Posterior vena cava (tissue), 2 donors: ENCODE results near the gene SLC36A3. TPM values are rescaled to one million over a fixed set of nuclear protein-coding genes. Genes with fewer than 3 reads are reported as not detected.
"Not testable (repeated sequence)": the region's sequence is repeated elsewhere in the genome, so short reads cannot be mapped to it uniquely, and the experiment has no call there.

Experiments
- DNase-seq: peaks from one replicate; pipeline ENCODE4 v3.0.0-alpha.2; 2020; ENCODE audit warnings: low spot score
- intact Hi-C, 2 donors: fragments of 100-400 bp; cut with DNase I; formaldehyde crosslinking; loops; one replicate each; pipeline versions ENCODE4 v1.14.1 to v1.14.2; 2022 to 2023
- total RNA-seq, 2 donors: library from RNA; stranded (reverse); fragmentation: NEBNext Ultra II Directional; extraction: Animal tissue kit (Norgen Biotek cat#: 25700); gene quantifications; one replicate each; pipeline ENCODE4 v1.2.1, GENCODE V29; 2021
- donor health status: DM: yes; HTN: yes; CAD: no.
- donor health status: DM: yes; HTN: yes; CAD: no.

The SLC36A3 gene
- total RNA-seq, 2 donors from 2014 or later = not detected

DNA sequence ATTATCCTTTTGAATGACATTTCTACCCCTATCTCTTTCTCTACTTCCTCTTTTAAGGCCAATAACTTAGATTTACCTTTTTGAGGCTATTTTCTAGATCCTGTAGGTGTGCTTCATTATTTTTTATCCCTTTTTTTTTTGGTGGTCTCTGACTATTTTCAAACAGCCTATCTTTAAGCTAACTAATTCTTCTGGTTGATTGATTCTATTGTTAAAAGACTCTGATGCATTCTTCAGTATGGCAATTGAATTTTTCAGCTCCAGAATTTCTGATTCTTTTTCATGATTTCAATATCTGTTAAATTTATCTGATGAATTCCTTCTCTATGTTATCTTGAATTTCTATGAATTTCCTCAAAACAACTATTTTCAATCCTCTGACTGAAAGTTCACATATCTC is 7.4 kb upstream of the SLC36A3 start:
- intact Hi-C loops = no loop called here
- no peak for DNase-seq

DNA sequence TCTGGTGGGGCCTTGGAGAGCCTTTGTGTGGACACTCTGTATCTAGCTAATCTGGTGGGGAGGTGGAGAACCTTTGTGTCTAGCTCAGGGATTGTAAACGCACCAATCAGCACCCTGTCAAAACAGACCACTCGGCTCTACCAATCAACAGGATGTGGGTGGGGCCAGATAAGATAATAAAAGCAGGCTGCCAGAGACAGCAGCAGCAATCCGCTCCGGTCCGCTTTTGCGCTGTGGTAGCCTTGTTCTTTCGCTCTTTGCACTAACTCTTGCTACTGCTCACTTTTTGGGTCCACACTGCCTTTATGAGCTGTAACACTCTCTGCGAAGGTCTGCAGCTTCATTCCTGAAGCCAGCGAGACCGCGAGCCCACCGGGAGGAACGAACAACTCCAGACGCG is 6.3 kb upstream of the SLC36A3 start:
- intact Hi-C loops = not testable (repeated sequence)

DNA sequence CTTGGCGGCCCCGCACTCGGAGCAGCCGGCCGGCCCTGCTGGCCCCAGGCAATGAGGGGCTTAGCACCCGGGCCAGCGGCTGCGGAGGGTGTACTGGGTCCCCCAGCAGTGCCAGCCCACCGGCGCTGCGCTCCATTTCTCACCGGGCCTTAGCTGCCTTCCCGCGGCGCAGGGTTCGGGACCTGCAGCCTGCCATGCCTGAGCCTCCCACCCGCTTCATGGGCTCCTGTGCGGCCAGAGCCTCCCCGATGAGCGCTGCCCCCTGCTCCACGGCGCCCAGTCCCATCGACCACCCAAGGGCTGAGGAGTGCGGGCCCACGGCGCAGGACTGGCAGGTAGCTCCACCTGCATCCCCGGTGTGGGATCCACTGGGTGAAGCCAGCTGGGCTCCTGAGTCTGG is 5.7 kb upstream of the SLC36A3 start:
- intact Hi-C loops = not testable (repeated sequence)

More for the DNA sequence above, 6.3 kb upstream of the SLC36A3 start:
- not testable (repeated sequence) for DNase-seq

DNA sequence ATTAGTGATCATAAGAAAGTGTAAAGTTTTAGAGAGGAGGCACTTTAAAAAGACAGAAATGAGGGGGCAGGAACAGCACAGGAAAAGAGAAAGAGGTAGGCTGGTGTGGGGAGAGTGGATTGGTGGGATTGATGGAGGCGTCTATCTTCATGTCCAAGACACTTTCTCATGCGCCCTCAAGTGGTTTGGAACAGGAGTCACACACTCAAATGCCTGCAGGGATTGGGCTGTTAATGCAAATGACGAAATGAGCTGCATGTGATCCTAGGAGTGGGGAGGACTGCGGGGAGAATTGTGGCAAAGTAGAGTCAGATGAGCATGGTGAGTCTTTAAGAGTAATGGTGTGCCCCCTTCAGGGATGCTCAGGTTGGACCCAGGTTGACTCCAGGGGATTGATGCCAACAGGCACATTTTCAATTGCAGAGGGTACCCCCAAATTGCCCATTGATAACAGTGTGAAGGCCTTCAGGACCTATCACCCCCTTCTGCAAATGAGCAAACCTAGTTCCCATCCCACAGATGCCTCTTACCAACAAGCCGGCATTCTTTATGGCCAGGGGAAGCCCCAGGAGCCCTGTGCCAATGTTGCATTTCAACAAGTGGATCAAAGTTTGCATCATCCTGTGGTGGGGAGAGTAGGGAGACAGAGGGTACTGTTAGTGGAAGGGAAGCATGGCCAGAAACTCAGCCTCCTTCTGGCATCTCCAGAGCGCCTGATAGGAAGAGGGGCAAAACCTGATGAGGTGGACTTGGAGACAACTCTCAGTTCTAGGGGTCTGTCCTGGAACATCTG is 5.3 kb downstream of the SLC36A3 start:
- no peak for DNase-seq
- intact Hi-C loops = no loop called here

More for the DNA sequence above, 5.7 kb upstream of the SLC36A3 start:
- not testable (repeated sequence) for DNase-seq

DNA sequence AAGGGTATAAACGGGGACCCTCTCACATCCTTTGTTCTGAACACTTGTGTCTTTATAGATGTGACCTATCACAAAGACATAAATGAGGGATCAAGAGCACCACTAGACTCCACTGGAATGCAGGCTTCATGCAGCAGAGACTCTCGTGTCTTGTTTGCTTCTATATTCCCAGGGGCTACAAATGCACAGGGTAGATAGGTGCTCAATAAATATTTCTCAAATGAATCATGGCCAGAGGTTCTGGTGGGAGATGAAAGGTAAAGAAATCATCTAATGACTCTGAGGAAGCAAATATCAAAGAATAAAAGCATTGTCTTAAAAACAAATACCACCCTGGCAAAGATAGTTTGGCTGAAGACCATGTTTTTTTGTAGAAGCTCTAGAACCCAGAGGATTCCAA is 6.6 kb downstream of the SLC36A3 start:
- DNase-seq = no peak
- intact Hi-C loops = no loop called here

DNA sequence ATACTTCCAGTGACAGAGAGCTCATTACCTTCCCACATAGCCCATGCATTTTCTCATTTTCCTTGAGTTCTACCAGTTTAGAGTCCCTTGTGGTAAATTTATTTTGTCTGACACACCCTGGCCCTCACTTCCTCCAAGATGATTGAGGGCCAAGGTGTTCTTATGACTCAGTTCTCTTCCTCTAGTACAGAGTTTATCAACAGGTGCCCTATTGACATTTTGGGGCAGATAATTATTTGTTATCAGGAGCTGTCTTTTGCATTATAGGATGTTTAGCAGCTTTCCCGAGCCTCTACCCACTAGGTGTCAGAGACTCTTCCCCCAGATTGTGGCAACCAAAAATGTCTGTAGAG is 7.1 kb downstream of the SLC36A3 start:
- DNase-seq = no peak
- intact Hi-C loops = no loop called here

DNA sequence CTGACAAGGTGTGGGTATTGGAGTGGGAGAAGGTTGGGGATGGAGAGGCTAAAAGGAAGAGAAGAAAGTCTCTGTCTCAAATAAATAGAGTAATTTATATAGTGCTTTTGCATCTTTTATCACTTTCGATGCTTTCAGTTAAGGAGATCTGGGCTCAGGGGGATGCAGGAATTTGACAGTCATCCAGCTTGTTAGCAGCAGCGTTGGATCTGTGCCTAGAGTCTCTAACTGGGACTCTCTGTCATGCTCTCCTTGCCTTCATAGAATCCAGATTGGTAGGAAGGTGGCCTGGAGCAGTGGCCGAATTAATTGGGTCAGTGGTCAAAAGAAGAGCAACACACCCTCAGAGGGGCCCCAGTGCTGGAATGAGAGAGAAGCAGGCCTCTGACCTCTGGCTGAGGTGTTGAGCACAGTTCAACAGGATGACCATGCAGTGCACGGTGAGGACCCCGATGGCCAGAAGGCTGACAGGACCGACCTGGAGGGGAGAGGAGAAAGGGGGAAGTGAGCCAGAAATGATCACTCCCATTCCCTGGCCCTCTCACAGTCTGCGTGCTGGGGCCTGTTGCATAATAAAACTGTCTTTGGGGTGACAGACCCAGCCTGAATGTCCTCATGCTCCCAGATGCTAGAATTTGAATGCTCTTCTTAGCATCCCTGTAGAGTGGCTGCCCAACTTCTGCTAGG is 7.6 kb downstream of the SLC36A3 start:
- DNase-seq = no peak
- intact Hi-C loops = no loop called here

DNA sequence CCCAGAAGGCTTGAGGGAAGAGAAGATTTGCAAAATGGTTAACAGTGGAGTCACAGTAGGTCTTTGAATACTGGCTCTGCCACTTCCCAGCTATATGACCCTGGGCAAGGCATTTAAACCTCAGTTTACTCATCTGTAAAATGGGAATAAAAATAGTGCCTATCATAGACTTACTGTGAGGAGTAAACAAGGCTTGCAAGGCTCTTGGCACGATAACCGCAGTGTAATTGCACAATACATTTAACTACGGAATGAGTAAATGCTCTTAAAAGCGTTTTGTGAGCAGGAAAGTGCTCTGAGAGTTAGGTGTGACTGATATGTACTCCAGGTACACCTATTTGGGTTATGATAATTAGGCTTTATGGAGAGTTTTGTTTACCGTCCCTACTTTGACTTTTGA is 8.4 kb downstream of the SLC36A3 start:
- intact Hi-C loops = no loop called here
- no peak for DNase-seq

DNA sequence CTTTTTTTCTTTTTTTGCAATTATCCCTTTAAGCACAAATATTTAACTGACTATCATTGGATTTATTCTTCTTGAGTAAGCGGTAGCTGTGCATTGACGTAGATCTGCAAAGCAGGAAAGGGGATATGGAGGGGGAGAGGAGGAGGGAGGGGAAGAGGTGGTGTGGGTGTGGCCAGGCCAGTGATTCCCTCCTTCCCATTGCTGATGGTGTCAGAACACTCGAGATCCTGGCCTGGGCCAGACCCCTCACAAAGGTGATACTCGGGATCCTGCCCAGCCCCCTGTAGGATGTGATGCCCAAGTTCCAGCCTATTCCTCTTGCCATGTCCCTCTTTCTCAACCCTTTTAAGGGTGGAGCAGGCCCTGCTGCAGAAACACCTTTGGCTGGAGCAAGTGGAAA is 9.9 kb downstream of the SLC36A3 start:
- intact Hi-C loops = no loop called here
- no peak for DNase-seq

DNA sequence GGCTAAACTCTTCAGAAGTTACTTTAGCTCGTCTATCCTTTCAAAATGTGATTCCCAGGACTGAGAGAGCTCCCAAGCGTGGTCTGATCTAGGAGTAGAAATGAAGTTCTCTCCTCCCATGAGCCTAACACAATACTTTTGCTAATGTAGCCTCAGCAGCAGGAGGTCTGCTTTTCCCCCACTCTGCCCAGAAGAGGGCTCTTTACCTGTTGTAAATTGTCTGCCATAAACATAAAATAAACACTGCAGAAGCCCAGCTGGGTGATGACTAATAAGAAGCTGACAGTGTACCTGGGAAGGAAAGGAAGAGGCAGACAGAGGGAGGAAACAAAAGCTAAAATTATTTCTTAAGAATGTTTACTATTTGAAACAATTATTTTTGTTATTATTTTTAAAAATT is 15.4 kb downstream of the SLC36A3 start:
- DNase-seq = no peak
- intact Hi-C loops = no loop called here

DNA sequence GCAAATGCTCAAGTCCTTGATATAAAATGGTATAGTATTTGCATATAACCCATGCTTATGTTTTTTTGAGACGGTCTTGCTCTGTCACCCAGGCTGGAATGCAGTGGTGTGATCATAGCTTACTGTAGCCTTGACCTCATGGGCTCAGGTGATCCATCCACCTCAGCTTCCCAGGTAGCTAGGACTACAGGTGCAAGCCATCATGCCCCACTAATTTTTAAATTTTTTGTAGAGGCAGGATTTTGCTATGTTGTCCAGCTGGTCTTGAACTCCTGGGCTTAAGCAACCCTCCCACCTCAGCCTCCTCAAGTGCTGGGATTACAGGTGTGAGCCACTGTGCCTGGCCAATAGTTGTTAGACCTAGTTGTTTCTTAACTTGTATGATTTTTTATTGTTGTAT is 17.3 kb downstream of the SLC36A3 start:
- intact Hi-C loops = no loop called here
- DNase-seq = no peak

DNA sequence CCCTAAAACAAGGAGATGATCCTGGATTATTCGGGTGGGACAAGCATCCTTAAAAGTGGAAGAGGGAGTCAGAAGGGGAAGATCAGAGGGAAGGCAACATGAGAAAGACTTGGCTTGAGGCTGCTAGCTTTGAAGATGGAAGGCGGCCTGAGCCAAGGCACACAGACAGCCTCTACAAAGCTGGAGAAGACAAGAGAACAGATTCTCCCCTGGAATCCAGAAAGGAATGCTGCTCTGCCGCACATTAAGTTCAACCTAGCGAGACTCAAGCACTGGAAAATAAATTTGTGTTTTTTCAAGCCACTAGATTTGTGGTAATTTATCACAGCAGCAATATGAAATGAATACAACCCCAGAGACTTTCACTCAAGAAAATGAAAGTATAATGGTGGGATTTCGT is 17.9 kb downstream of the SLC36A3 start:
- intact Hi-C loops = no loop called here
- DNase-seq = no peak

DNA sequence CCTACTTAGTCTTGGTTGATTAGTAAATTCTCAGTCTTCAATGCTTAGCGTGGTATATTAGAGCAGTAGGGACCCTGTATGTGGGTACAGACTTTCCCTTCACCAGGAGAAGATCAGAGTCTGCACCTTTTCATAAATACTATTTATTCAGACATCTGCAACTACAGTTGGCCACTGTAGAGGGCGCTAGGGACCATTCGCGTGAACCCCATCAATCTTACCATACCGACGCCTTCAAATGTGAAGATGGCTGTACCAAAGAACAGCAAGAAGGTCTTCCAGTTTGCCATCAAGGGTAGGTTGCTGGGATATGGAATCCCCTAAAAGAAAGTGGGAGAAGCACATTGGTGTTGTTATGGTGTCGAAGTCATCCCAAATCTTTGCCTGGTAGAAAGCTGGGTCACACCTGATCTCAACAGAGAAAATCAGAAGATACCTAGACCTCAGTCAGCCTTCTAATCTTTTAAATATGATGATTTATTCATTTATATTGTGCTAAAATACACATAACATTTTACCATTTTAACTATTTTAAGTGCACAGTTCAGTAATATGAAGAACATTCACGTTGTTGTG is 19.1 kb downstream of the SLC36A3 start:
- intact Hi-C loops = no loop called here
- DNase-seq = no peak

DNA sequence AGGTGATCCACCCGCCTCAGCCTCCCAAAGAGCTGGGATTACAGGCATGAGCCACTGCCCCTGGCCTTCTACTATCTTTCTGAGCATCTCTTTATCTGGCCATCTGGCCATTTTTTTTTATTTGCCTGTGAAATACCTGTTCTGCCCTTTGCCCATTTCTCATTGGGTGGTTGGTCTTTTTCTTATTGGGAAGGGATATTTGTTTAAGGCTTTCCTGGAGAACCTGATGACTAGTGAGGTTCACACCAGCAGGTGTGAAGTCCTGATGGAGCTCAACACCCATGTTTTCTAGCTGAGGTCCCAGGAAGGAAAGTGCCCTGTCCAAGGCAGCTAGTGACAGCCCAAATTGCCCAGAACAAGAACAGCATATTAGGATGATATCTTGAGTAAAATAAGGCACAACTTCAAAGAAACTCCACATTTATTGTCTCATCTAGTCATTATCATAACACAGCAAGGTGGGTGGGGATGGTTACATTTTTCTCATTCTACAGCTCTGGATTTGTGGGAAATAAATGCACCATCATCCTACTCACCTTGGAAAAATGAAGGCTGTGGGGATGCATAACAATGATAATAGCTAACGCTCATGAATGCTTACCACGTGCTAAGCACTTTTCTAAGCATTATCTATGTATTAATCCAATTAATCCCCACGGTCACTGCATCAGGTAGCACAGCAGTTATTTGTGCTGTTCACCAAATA is 20.3 kb downstream of the SLC36A3 start:
- DNase-seq = no peak
- intact Hi-C loops = no loop called here

DNA sequence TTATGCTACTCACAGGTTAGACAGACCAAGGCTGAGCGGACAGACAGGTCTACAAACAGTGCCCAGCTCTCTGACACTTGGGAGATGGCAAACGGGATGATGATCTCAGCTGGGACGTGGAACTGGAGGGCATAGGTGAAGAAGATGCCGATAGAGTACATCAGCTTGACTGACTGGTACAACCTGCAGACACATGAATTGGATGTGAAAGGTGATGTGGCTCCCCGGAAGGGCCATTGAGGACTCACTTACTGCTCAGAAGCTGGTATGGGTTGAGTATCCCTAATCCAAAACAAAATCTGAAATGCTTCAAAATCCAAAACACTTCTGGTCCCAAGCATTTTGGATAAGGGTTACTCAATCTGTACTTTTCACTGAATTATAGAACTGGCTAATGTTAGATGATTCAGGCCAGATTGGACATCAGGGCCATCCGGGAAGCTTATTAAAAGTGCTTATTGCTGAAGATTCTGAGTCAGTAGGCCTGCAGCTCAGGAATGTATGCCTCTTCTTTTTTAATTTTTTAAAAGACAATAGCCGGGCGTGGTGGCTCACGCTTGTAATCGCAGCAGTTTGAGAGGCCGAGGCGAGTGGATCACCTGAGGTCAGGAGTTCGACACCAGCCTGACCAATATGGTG is 22.4 kb downstream of the SLC36A3 start:
- intact Hi-C loops = no loop called here
- no peak for DNase-seq

DNA sequence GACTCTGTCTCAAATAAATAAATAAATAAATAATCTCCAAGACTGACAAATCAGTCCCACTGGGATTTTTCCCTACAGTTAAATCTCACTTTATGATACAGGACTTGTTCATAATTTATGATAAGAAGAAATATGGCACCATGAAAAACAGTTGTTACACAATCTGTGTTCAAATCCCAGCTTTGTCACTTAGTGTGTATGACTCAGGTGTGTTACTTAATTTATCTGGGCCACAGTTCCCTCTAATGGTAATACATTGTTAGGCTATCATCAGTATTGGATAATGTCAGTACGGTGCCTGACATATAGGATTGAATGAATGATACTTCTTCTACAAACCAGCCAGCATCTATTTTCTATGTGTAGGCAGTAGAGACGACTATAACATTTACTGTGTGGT is 23.1 kb downstream of the SLC36A3 start:
- no peak for DNase-seq

DNA sequence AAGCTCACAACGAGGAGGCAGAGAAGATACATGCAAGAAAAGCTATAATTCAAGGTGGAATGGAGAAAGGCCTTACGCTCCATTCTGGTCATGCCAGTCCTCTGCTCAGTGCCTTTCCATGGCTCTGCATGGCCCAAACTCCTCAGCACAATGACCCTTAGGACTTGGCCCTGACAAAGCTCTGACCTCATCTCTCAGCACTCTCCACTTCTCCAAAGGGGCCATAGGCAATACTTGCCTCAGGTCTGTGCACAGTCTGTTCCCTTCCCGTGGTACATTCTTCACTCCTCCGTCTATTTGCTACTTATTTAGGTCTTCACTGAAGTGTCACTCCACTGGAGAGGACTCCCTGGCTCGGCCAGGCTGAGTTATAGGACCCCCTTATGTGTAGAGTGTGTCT is 24.7 kb downstream of the SLC36A3 start:
- no peak for DNase-seq
- intact Hi-C loops = no loop called here

More for the DNA sequence above, 23.1 kb downstream of the SLC36A3 start:
- intact Hi-C loops = no loop called here

DNA sequence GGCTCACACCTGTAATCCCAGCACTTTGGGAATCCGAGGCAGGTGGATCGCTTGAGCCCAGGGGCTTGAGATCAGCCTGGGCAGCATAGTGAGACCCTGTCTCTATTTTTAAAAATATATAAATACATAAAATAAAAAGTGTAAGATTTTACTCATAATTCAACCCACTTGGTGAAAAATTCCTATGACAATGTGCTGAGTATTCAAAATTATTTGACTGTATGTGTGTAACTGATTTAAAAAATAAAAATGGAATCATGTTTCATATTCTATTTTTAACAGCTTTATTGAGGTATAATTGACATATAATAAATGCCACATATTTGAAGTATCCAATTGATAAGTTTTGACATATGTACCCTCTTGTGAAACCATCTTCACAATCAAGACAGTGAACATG is 27.8 kb downstream of the SLC36A3 start:
- no peak for DNase-seq
- intact Hi-C loops = no loop called here

DNA sequence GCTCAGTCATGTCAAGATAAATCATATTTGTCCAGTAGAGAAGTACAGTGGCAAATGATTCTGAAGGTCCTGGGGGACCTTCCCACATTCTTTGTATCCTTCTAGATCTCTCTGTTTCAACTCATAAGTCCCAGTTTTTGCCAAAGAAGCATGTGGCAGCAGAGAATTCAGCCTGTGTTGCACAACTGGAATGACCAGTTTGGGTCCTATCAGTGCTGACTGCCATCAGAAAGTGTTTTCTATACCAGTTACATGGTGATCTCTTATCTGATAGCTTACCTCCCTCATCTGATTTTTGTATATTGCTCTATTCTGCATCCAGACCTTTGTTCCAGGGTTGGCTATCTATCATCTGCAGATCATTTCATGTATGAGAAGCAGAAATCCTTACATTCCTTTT is 28.9 kb downstream of the SLC36A3 start:
- intact Hi-C loops = no loop called here
- DNase-seq = no peak

DNA sequence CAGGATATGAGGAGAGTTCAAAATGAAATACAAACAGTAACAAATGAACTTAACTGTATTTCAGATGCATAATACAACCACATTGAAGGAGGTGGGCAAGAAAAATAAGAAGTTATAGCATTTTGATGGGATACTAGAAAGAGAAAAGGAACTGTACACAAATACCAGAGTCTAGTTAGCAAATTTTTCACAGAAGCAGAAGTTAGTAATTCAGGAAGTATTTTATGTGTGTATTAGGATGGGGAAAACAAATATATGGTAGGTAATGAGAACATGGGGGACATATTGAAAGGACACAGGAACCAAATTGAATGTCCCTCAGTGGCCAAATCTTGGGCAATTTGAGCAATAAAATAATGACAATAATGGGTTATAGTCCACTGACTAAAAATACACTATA is 32.2 kb downstream of the SLC36A3 start:
- DNase-seq = no peak
- intact Hi-C loops = no loop called here
